K562 (cell line): ENCODE data around the gene TMEM127. TPM values are rescaled to one million over a fixed set of nuclear protein-coding genes. Genes with fewer than 3 reads are reported as not detected.

Source experiments
- ADNP ChIP-seq: fragments of 200-800 bp; sonication (Bioruptor generic); IDR thresholded peaks from 2 replicates; pipeline ENCODE4 v1.6.1; 2016; ENCODE audit warnings: missing genetic modification characterization, missing compliant biosample characterization
- ATF3 ChIP-seq, 2 experiments: fragments of 450-650 bp in 1 of 2; sonication (generic) in 1 of 2; formaldehyde crosslinking in 1 of 2; IDR thresholded peaks in 1 of 2; conservative IDR thresholded peaks in 1 of 2; 2 replicates each; pipeline versions ENCODE4 v1.6.1 to v1.8.1; 2016 to 2023; ENCODE audit warnings: mild to moderate bottlenecking in 2 of 2, moderate library complexity in 2 of 2, inconsistent platforms in 1 of 2, missing genetic modification reagents in 1 of 2
- ATF6 ChIP-seq: sonication (generic); formaldehyde crosslinking; IDR thresholded peaks from 2 replicates; pipeline ENCODE4 v1.4.0; 2020; ENCODE audit warnings: mild to moderate bottlenecking, missing genetic modification reagents
- E2F5 ChIP-seq: sonication (generic); formaldehyde crosslinking; IDR thresholded peaks from 2 replicates; pipeline ENCODE4 v1.8.0; 2022; ENCODE audit warnings: mild to moderate bottlenecking, missing genetic modification reagents
- GATA2 ChIP-seq: sonication (generic); formaldehyde crosslinking; IDR thresholded peaks from 2 replicates; pipeline ENCODE4 v1.4.0; 2020; ENCODE audit warnings: mild to moderate bottlenecking, missing genetic modification reagents
- GATAD2A ChIP-seq: fragments of 450-650 bp; IDR thresholded peaks from 2 replicates; pipeline ENCODE4 v1.6.1; 2017
- HOMEZ ChIP-seq: fragments of 250-450 bp; sonication (Bioruptor Pico); IDR thresholded peaks from 2 replicates; pipeline ENCODE4 v1.4.0; 2020; ENCODE audit warnings: mild to moderate bottlenecking, moderate library complexity
- IRF2 ChIP-seq: sonication (generic); formaldehyde crosslinking; IDR thresholded peaks from 2 replicates; pipeline ENCODE4 v1.8.1; 2022; ENCODE audit warnings: mild to moderate bottlenecking, missing genetic modification reagents
- NEUROD1 ChIP-seq: fragments of 150-350 bp; IDR thresholded peaks from 2 replicates; pipeline ENCODE4 v1.6.1; 2014; ENCODE audit warnings: borderline replicate concordance, low read length, low read depth; ENCODE audit not compliant: partially characterized antibody
- NR1H2 ChIP-seq: sonication (generic); formaldehyde crosslinking; IDR thresholded peaks from 2 replicates; pipeline ENCODE4 v1.4.0; 2020; ENCODE audit warnings: mild to moderate bottlenecking, missing genetic modification reagents
- PCBP1 ChIP-seq: fragments of 200-400 bp; formaldehyde crosslinking; IDR thresholded peaks from 2 replicates; pipeline ENCODE4 v1.6.1; 2018; ENCODE audit warnings: mild to moderate bottlenecking, low read depth, low read length; ENCODE audit not compliant: poor library complexity, severe bottlenecking
- SNAPC5 ChIP-seq: fragments of 250-450 bp; sonication (Bioruptor Pico); IDR thresholded peaks from 2 replicates; pipeline ENCODE4 v1.8.0; 2021; ENCODE audit warnings: moderate library complexity, mild to moderate bottlenecking, inconsistent platforms
- TCF3 ChIP-seq: sonication (generic); formaldehyde crosslinking; IDR thresholded peaks from 2 replicates; pipeline ENCODE4 v1.4.0; 2020; ENCODE audit warnings: mild to moderate bottlenecking, missing genetic modification reagents
- TEAD4 ChIP-seq, 2 experiments: sonication (generic) in 1 of 2; formaldehyde crosslinking in 1 of 2; IDR thresholded peaks; 2 replicates each; pipeline versions ENCODE4 v1.6.1 to v1.8.0; 2012 to 2022; ENCODE audit warnings: borderline replicate concordance in 1 of 2, inconsistent platforms in 1 of 2, low read length in 1 of 2, mild to moderate bottlenecking in 1 of 2, missing genetic modification reagents in 1 of 2
- TGIF2 ChIP-seq: sonication (generic); formaldehyde crosslinking; IDR thresholded peaks from 2 replicates; pipeline ENCODE4 v1.8.1; 2022; ENCODE audit warnings: mild to moderate bottlenecking, missing genetic modification reagents, moderate library complexity
- ZNF212 ChIP-seq: fragments of 450-650 bp; formaldehyde crosslinking; IDR thresholded peaks from 2 replicates; pipeline ENCODE4 v1.4.0; 2020; ENCODE audit warnings: mild to moderate bottlenecking
- ZNF436 ChIP-seq: fragments of 250-450, 450-650 bp; sonication (Bioruptor Pico); formaldehyde crosslinking; IDR thresholded peaks from 2 replicates; pipeline ENCODE4 v1.7.0; 2020; ENCODE audit warnings: mild to moderate bottlenecking
- ZNF592 ChIP-seq: fragments of 450-650 bp; IDR thresholded peaks from 2 replicates; pipeline ENCODE4 v1.6.1; 2017; ENCODE audit warnings: antibody characterized with exemption, mild to moderate bottlenecking
- polyA plus RNA-seq, 8 experiments: library from polyadenylated mRNA; depleted of rRNA in 4 of 8; stranded (reverse) in 5 of 8; unstranded in 3 of 8; fragments of >200 nt; fragmentation: Nextera tagmentation in 2 of 8; fragmentation: Illumina TruSeq in 1 of 8; extraction: Ambion mirVana in 2 of 8; extraction: Trizol in 1 of 8; gene quantifications; 2 replicates each; pipeline versions ENCODE4 v1.2.1 to v1.2.3, GENCODE V29; 2011 to 2014; ENCODE audit warnings: inconsistent platforms in 1 of 8, missing spikeins in 1 of 8
- total RNA-seq, 7 experiments: library from RNA; depleted of rRNA in 6 of 7; stranded (reverse); fragments of >200 nt in 6 of 7; fragmentation: Illumina TruSeq in 2 of 7; extraction: Trizol in 2 of 7; gene quantifications; 2 replicates each; pipeline versions ENCODE4 v1.2.1 to v1.2.3, GENCODE V29; 2011 to 2021; ENCODE audit warnings: low replicate concordance in 1 of 7

Gene TMEM127
- total and polyA plus RNA-seq, 9 of the 15 experiments (the other 6 are each of a cell fraction or from before 2014, with no cell fraction given): 1.7 to 20.0 (median 9.9) TPM

GRCh38 chr2:96251721-96252292 is 14.0 kb downstream of the TMEM127 start (continued):
- no peak for TF ChIP-seq ZNF592
- TF ChIP-seq TGIF2 (CRISPR knock-in tag): no peak
- TF ChIP-seq TCF3 (CRISPR knock-in tag): no peak
- TF ChIP-seq E2F5 (CRISPR knock-in tag): no peak
- no peak for TF ChIP-seq SNAPC5 (CRISPR knock-in tag)
- TF ChIP-seq ZNF212 (CRISPR knock-in tag): no peak
- peak; percentile 99 for TF ChIP-seq NEUROD1
- no peak for TF ChIP-seq ADNP (tag)
- no peak for TF ChIP-seq ATF3 (IDR thresholded peaks at IDR 0.05)
- no peak for TF ChIP-seq ATF3 (CRISPR knock-in tag; conservative IDR thresholded peaks at IDR 0.05)
- TF ChIP-seq PCBP1: no peak
- peak; percentile 50 for TF ChIP-seq TEAD4 (IDR thresholded peaks at IDR 0.05; ENCODE audit: low read length)
- no peak for TF ChIP-seq TEAD4 (CRISPR knock-in tag; IDR thresholded peaks at IDR 0.05; ENCODE audit: borderline replicate concordance)
- TF ChIP-seq GATA2 (CRISPR knock-in tag): no peak
- no peak for TF ChIP-seq IRF2 (CRISPR knock-in tag)
- no peak for TF ChIP-seq GATAD2A
- no peak for TF ChIP-seq NR1H2 (CRISPR knock-in tag)
- no peak for TF ChIP-seq ZNF436 (CRISPR knock-in tag)
- TF ChIP-seq ATF6 (CRISPR knock-in tag): no peak
- no peak for TF ChIP-seq HOMEZ (CRISPR knock-in tag)
